ENCODE data around the gene ZHX3. TPM values are rescaled to one million over a fixed set of nuclear protein-coding genes. Genes with fewer than 3 reads are reported as not detected.
A peak's percentile ranks its signal among the peaks of the same experiment; 100 is the strongest.

The ZHX3 gene
- polyA plus RNA-seq, 3 donors, result 0.58 to 3.2 (median 1.1) TPM

GRCh38 chr20:41350408-41350962 is 33.0 kb upstream of the ZHX3 start:
- peaks cover 6% of the 10 kb centered on the region for H3K4me1 Mint-ChIP-seq
- no peaks in the 10 kb centered on the region for H3K79me2 ChIP-seq (ENCODE audit: insufficient read depth, low read length)
- H3K4me3 ChIP-seq (replicated peaks in 1 of 3; ENCODE audit: low read depth in 2 of 3, low read length in 3 of 3), result no peak overlapping the region
- no peaks in the 10 kb centered on the region for H3K4me1 ChIP-seq (ENCODE audit: control insufficient read depth in 1 of 2, insufficient read depth in 2 of 2, low read length in 2 of 2)
- H3K4me2 ChIP-seq (replicated peaks; ENCODE audit: extremely low read depth, low read length, poor library complexity, severe bottlenecking), result no peak overlapping the region
- 57% methylated on average over 6 of the region's 7 CpGs for WGBS (ENCODE audit: insufficient coverage)
- H4K20me1 ChIP-seq (ENCODE audit: insufficient read depth, low read length), result no peaks in the 10 kb centered on the region
- H3K27ac ChIP-seq (ENCODE audit: low read depth in 1 of 2, low read length in 2 of 2), result no peak overlapping the region
- peak overlapping the region; percentile 14 to 31 for H3K4me3 Mint-ChIP-seq
- H2AFZ ChIP-seq (ENCODE audit: insufficient read depth, low read depth, low read length, poor library complexity, severe bottlenecking), result no peak overlapping the region
- H3K9me3 ChIP-seq (replicated peaks in 1 of 2; ENCODE audit: control insufficient read depth in 1 of 2, insufficient read depth in 1 of 2, low read length in 2 of 2), result no peaks in the 10 kb centered on the region
- H3K36me3 Mint-ChIP-seq, result no peaks in the 10 kb centered on the region
- no peaks in the 10 kb centered on the region for H3K36me3 ChIP-seq (replicated peaks in 1 of 2; ENCODE audit: control insufficient read depth in 1 of 2, insufficient read depth in 2 of 2, low read length in 2 of 2)
- DNase-seq, result no peak
- intact Hi-C loops (cut with micrococcal nuclease), result no loop called here
- H3K9ac ChIP-seq (ENCODE audit: insufficient read depth, low read length, poor library complexity, severe bottlenecking), result no peak overlapping the region
- H3K9me3 Mint-ChIP-seq, result peaks cover 0 to 4% (median 0%) of the 10 kb centered on the region in 7 donors
- peaks cover 8 to 24% (median 23%) of the 10 kb centered on the region in 3 donors for H3K27me3 Mint-ChIP-seq (ENCODE audit: low read depth in 3 of 3)
- TF ChIP-seq, protein P1, sequence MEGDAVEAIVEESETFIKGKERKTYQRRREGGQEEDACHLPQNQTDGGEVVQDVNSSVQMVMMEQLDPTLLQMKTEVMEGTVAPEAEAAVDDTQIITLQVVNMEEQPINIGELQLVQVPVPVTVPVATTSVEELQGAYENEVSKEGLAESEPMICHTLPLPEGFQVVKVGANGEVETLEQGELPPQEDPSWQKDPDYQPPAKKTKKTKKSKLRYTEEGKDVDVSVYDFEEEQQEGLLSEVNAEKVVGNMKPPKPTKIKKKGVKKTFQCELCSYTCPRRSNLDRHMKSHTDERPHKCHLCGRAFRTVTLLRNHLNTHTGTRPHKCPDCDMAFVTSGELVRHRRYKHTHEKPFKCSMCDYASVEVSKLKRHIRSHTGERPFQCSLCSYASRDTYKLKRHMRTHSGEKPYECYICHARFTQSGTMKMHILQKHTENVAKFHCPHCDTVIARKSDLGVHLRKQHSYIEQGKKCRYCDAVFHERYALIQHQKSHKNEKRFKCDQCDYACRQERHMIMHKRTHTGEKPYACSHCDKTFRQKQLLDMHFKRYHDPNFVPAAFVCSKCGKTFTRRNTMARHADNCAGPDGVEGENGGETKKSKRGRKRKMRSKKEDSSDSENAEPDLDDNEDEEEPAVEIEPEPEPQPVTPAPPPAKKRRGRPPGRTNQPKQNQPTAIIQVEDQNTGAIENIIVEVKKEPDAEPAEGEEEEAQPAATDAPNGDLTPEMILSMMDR (IDR thresholded peaks at IDR 0.05), result no peak
- H3K27me3 ChIP-seq (ENCODE audit: control insufficient read depth in 2 of 2, insufficient read depth in 2 of 2, low read length in 2 of 2), result no peaks in the 10 kb centered on the region
- peak overlapping the region in 1 of 7 donors; percentile 50 for H3K27ac Mint-ChIP-seq

DNA sequence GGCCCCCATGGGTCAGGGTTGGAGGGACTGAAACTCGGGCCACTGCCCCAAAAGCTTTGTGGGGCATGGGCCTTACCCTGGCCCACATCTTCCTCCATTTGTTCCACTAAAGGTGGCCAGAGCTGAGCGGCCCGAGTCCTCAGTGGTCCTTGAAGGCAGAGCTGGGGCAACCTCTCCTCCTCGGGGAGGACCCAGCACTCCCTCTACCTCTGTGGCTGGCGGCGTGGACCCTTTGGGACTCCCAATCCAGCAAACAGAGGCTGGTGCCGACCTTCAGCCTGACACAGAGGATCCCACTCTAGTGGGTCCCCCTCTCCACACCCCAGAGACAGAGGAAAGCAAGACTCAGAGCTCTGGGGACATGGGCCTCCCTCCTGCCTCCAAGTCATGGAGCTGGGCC is 32.4 kb upstream of the ZHX3 start:
- H3K36me3 ChIP-seq (replicated peaks in 1 of 2; ENCODE audit: control insufficient read depth in 1 of 2, insufficient read depth in 2 of 2, low read length in 2 of 2), result no peaks in the 10 kb centered on the region
- peaks cover 9 to 24% (median 23%) of the 10 kb centered on the region in 3 donors for H3K27me3 Mint-ChIP-seq (ENCODE audit: low read depth in 3 of 3)
- H3K9me3 Mint-ChIP-seq, result peaks cover 0 to under 1% (median 0%) of the 10 kb centered on the region in 7 donors
- WGBS (ENCODE audit: insufficient coverage), result 82% methylated on average over 6 of the region's 7 CpGs
- TF ChIP-seq, protein P1 (IDR thresholded peaks at IDR 0.05), result no peak
- H4K20me1 ChIP-seq (ENCODE audit: insufficient read depth, low read length), result no peaks in the 10 kb centered on the region
- intact Hi-C loops (cut with micrococcal nuclease), result loop anchor here in 1 of 2 donors (10.0 kb wide), 1 partner anchor 385 kb away; no protein-coding TSS in a partner anchor
- H3K4me1 Mint-ChIP-seq, result peaks cover 6% of the 10 kb centered on the region
- H3K79me2 ChIP-seq (ENCODE audit: insufficient read depth, low read length), result no peaks in the 10 kb centered on the region
- no peak overlapping the region for H2AFZ ChIP-seq (ENCODE audit: insufficient read depth, low read depth, low read length, poor library complexity, severe bottlenecking)
- DNase-seq, result no peak
- H3K36me3 Mint-ChIP-seq, result no peaks in the 10 kb centered on the region
- H3K9ac ChIP-seq (ENCODE audit: insufficient read depth, low read length, poor library complexity, severe bottlenecking), result no peak overlapping the region
- H3K4me3 Mint-ChIP-seq, result no peak overlapping the region
- H3K4me2 ChIP-seq (replicated peaks; ENCODE audit: extremely low read depth, low read length, poor library complexity, severe bottlenecking), result no peak overlapping the region
- H3K27ac ChIP-seq (ENCODE audit: low read depth in 1 of 2, low read length in 2 of 2), result no peak overlapping the region
- H3K9me3 ChIP-seq (replicated peaks in 1 of 2; ENCODE audit: control insufficient read depth in 1 of 2, insufficient read depth in 1 of 2, low read length in 2 of 2), result no peaks in the 10 kb centered on the region
- no peak overlapping the region for H3K27ac Mint-ChIP-seq
- H3K4me1 ChIP-seq (ENCODE audit: control insufficient read depth in 1 of 2, insufficient read depth in 2 of 2, low read length in 2 of 2), result no peaks in the 10 kb centered on the region
- no peaks in the 10 kb centered on the region for H3K27me3 ChIP-seq (ENCODE audit: control insufficient read depth in 2 of 2, insufficient read depth in 2 of 2, low read length in 2 of 2)
- H3K4me3 ChIP-seq (replicated peaks in 1 of 3; ENCODE audit: low read depth in 2 of 3, low read length in 3 of 3), result no peak overlapping the region

Measured in CD14-positive monocyte (primary cell).